Effector memory CD4-positive, alpha-beta T cell (primary cell): ENCODE data around the gene GABARAPL2.

Experiments
- DNase-seq, 3 donors: peaks; one replicate each; pipeline ENCODE4 v3.0.0-alpha.2; 2020
- H3K27ac ChIP-seq: 2 replicates; pipeline ENCODE4 v1.7.0; 2013; ENCODE audit warnings: mild to moderate bottlenecking, low read length, moderate library complexity; ENCODE audit not compliant: insufficient read depth, poor library complexity, severe bottlenecking
- H3K27me3 ChIP-seq: replicated peaks from 2 replicates; pipeline ENCODE4 v1.7.0; 2013; ENCODE audit warnings: mild to moderate bottlenecking, low read length; ENCODE audit not compliant: insufficient read depth, control insufficient read depth, poor library complexity, severe bottlenecking
- H3K36me3 ChIP-seq: 2 replicates; pipeline ENCODE4 v1.7.0; 2013; ENCODE audit warnings: mild to moderate bottlenecking, low read length, moderate library complexity; ENCODE audit not compliant: control insufficient read depth, insufficient read depth
- H3K4me1 ChIP-seq: 2 replicates; pipeline ENCODE4 v1.7.0; 2013; ENCODE audit warnings: low read length, mild to moderate bottlenecking; ENCODE audit not compliant: control insufficient read depth, insufficient read depth, poor library complexity, severe bottlenecking
- H3K4me3 ChIP-seq: 2 replicates; pipeline ENCODE4 v1.7.0; 2013; ENCODE audit warnings: low read length, low read depth, mild to moderate bottlenecking; ENCODE audit not compliant: insufficient read depth, poor library complexity, severe bottlenecking
- H3K9me3 ChIP-seq: 2 replicates; pipeline ENCODE4 v1.7.0; 2013; ENCODE audit warnings: mild to moderate bottlenecking, low read length, moderate library complexity; ENCODE audit not compliant: control insufficient read depth
- total RNA-seq, 3 donors: gene quantifications; one replicate each; lab custom pipeline; 2026; lab: John Stamatoyannopoulos, UW

GABARAPL2 gene, protein sequence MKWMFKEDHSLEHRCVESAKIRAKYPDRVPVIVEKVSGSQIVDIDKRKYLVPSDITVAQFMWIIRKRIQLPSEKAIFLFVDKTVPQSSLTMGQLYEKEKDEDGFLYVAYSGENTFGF
- total RNA-seq, result 34.1 to 46.9 (median 39.9) reads per million in 3 donors

DNA sequence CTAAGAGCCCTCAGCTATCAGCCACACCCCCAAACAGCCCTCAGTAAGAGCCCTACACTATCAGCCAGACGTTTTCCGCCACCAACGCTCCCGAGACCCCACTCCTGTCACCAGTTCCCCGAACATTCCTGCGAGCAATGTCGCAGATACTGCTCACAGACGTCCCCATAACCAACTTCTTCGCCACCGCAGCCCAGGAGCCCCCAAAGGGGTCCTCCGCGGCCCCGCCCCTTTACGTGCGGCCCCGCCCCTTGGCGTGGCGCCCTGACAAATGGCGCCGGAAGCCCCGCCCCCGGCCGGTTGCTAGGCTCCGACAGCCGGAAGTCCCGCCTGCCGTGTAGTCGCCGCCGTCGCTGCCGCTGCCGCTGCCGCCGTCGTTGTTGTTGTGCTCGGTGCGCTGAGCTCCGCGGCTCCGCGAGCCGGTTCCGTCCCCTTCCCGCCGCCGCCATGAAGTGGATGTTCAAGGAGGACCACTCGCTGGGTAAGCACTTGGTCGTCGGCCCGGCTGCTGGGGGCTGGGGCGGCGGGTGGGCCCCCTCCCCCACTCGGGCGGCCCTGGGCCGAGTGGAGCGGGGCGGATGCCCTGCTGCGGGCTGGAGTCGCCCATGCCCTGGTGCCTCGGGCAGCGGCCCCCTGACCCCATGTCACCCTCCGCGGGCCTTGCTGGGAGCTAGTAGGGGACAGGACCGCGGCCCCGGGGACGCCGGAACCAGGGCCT is at the start of gene GABARAPL2:
TSS of gene GABARAPL2 (plus strand) at position 340 of the 718 bp plus-strand sequence. CDS start at position 448, 108 bp downstream.
- peak within 1 kb of the TSS; percentile 83 for H3K27ac ChIP-seq

GRCh38 chr16:75519175-75519574 is 47.0 kb upstream of the GABARAPL2 start:
- DNase-seq, result no peak
- H3K4me1 ChIP-seq, result no peaks in the 10 kb centered on the region
- H3K9me3 ChIP-seq, result no peaks in the 10 kb centered on the region
- H3K36me3 ChIP-seq, result no peaks in the 10 kb centered on the region
- H3K4me3 ChIP-seq, result no peak overlapping the region
- no peaks in the 10 kb centered on the region for H3K27me3 ChIP-seq
- H3K27ac ChIP-seq, result no peak overlapping the region

More for the DNA sequence above, at the start of gene GABARAPL2:
- peak; percentile 85 for DNase-seq
- Histone ChIP-seq H3K4me3 (peak within 1 kb of the TSS; percentile 97), H3K36me3 (peaks cover 15% of the 10 kb centered on the region), H3K27me3 (no peaks in the 10 kb centered on the region), H3K9me3 (no peaks in the 10 kb centered on the region), H3K4me1 (peaks cover 17% of the 10 kb centered on the region)

- DNase-seq, result no peak
- H3K9me3 ChIP-seq, result no peaks in the 10 kb centered on the region
- no peaks in the 10 kb centered on the region for H3K27me3 ChIP-seq
- H3K4me3 ChIP-seq, result no peak overlapping the region
- no peaks in the 10 kb centered on the region for H3K4me1 ChIP-seq
- H3K36me3 ChIP-seq, result no peaks in the 10 kb centered on the region
- no peak overlapping the region for H3K27ac ChIP-seq
Observed at GRCh38 chr16:75526032-75526790, 40.0 kb upstream of the GABARAPL2 start.

DNA sequence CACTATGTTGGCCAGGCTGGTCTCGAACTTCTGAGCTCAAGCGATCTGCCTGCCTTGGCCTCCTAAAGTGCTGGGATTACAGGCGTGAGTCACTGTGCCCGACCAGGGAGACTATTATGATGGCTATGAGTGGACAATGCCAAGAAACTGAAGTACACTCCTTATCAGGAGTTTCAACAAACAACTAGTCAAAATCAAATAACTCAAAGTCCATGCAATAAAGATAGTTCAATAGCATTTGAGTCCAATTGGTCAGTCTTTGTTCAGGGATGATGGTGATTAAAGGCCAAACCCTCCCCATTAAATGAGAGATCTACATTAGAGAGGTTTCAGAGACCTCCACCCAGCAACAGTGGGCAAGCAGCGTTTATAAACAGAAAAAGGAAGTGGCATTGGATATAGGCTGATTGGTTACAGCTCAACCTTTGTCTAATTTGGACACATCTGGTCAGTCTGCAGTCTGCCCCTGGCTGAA is 38.3 kb upstream of the GABARAPL2 start:
- Histone ChIP-seq H3K4me3 (no peak overlapping the region), H3K27ac (no peak overlapping the region), H3K4me1 (no peaks in the 10 kb centered on the region), H3K36me3 (no peaks in the 10 kb centered on the region), H3K27me3 (no peaks in the 10 kb centered on the region), H3K9me3 (no peaks in the 10 kb centered on the region)
- DNase-seq, result no peak

- H3K27me3 ChIP-seq, result no peaks in the 10 kb centered on the region
- H3K27ac ChIP-seq, result no peak overlapping the region
Observed at GRCh38 chr16:75529056-75529905, 36.9 kb upstream of the GABARAPL2 start.

DNA sequence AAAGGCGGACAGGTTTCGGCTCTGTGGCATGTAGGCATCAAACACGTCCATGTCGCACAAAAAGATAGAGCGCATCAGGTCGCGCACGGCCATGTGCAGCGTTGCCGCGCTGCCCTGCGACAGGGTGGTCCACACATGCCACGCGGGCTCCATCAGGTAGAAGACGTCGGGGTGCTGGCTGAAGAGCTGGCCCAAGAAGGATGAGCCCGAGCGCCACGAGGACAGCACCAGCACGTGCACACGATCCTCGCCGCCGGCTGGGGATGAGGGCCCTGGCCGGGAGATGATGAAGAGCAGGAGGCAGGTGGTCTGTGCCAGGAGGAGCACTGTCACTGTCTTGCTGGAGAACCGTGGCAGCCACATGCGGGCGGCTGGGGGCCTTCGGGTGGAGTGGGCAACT is 36.2 kb upstream of the GABARAPL2 start:
- no peaks in the 10 kb centered on the region for H3K27me3 ChIP-seq
- DNase-seq, result no peak
- H3K27ac ChIP-seq, result no peak overlapping the region
- no peaks in the 10 kb centered on the region for H3K9me3 ChIP-seq
- H3K36me3 ChIP-seq, result no peaks in the 10 kb centered on the region
- no peak overlapping the region for H3K4me3 ChIP-seq
- no peaks in the 10 kb centered on the region for H3K4me1 ChIP-seq

More at GRCh38 chr16:75529056-75529905, 36.9 kb upstream of the GABARAPL2 start:
- no peak overlapping the region for H3K4me3 ChIP-seq
- no peaks in the 10 kb centered on the region for H3K4me1 ChIP-seq
- H3K36me3 ChIP-seq, result no peaks in the 10 kb centered on the region
- no peak for DNase-seq
- no peaks in the 10 kb centered on the region for H3K9me3 ChIP-seq

DNA sequence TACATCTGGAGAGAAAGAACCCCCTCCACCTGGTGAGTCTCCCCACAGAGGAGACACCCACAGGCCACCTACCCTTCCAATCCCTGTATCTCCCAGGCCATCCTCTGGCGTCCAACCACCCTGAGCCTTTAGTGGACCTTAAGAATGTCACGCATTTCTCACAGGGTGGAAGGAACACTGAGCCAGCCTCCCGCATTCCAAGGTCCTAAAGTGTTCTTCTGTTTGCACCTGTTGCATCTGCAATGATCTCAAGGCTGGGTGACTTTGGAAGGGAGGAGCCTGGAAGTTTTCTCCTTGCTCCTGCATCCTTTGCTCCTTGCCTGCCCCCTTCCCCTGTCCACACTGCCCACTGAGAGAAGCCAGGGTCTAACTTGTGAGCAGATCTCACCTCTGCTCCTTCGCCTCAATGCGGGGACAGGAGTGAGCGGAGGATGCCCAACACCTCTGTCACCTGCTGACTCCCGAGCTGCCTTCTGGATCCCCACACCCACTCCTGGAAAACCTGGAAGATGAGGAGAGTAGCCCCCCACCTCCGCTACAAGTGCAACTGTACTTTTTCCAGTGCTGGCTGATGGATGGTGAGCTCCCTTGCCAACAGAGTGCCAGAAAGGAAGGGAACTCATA is 33.9 kb upstream of the GABARAPL2 start:
- H3K9me3 ChIP-seq, result no peaks in the 10 kb centered on the region
- no peaks in the 10 kb centered on the region for H3K4me1 ChIP-seq
- H3K27ac ChIP-seq, result no peak overlapping the region
- no peaks in the 10 kb centered on the region for H3K27me3 ChIP-seq
- DNase-seq, result no peak
- H3K36me3 ChIP-seq, result no peaks in the 10 kb centered on the region
- no peak overlapping the region for H3K4me3 ChIP-seq

GRCh38 chr16:75532791-75533190 is 33.4 kb upstream of the GABARAPL2 start:
- no peaks in the 10 kb centered on the region for H3K4me1 ChIP-seq
- H3K27ac ChIP-seq, result no peak overlapping the region
- H3K9me3 ChIP-seq, result no peaks in the 10 kb centered on the region
- DNase-seq, result no peak
- no peaks in the 10 kb centered on the region for H3K27me3 ChIP-seq
- H3K36me3 ChIP-seq, result no peaks in the 10 kb centered on the region
- H3K4me3 ChIP-seq, result no peak overlapping the region

- Histone ChIP-seq H3K27me3 (no peaks in the 10 kb centered on the region), H3K27ac (no peak overlapping the region), H3K4me3 (no peak overlapping the region), H3K4me1 (no peaks in the 10 kb centered on the region), H3K36me3 (no peaks in the 10 kb centered on the region), H3K9me3 (no peaks in the 10 kb centered on the region)
- no peak for DNase-seq
Observed at GRCh38 chr16:75534560-75535205, 31.5 kb upstream of the GABARAPL2 start.
